Endothelial cell of umbilical vein (primary cell): Measurements from ENCODE around the gene ZNF598. TPM values are rescaled to one million over a fixed set of nuclear protein-coding genes. Genes with fewer than 3 reads are reported as not detected.

Source experiments
- BruUV-seq: library from RNA; stranded (reverse); fragments of 400-500 nt; replicated peaks from 2 replicates; lab custom pipeline; 2021; lab: Mats Ljungman, UMichigan
- CTCF ChIA-PET: fragments of 300-600, 350-600 bp; sonication (Branson Sonifier 250); formaldehyde crosslinking; loops from one replicate; lab custom pipeline; 2021; ENCODE audit warnings: antibody characterized with exemption, inconsistent platforms; lab: Charles Lee
- POLR2A ChIA-PET: fragments of 300-600, 350-600 bp; sonication (Branson Sonifier 250); formaldehyde crosslinking; loops from one replicate; lab custom pipeline; 2021; ENCODE audit warnings: antibody characterized with exemption, inconsistent platforms; lab: Charles Lee
- DNase-seq: peaks from one replicate; pipeline ENCODE4 v3.0.0-alpha.2; 2011; ENCODE audit warnings: low read depth, low spot score
- FAIRE-seq: peaks from 2 replicates; lab custom pipeline; 2011; peaks lifted over from hg19 to GRCh38; lab: Jason Lieb, UNC
- H2AFZ ChIP-seq: 2 replicates; pipeline ENCODE4 v1.6.0; 2012; ENCODE audit warnings: low read depth, low read length, control low read depth, inconsistent platforms
- H3K27ac ChIP-seq: 2 replicates; pipeline ENCODE4 v1.5.1; 2011; ENCODE audit warnings: low read depth, mild to moderate bottlenecking, control low read depth, low read length, moderate library complexity; ENCODE audit not compliant: insufficient read depth
- H3K27me3 ChIP-seq, 2 experiments: 2 replicates each; pipeline versions ENCODE4 v1.6.0 to v1.6.1; 2011; ENCODE audit warnings: low read length in 2 of 2, mixed read lengths in 1 of 2; ENCODE audit not compliant: control insufficient read depth in 2 of 2, insufficient read depth in 2 of 2
- H3K36me3 ChIP-seq, 2 experiments: 2 replicates in 1 of 2; 3 replicates in 1 of 2; pipeline ENCODE4 v1.5.1; 2011; ENCODE audit warnings: low read length in 2 of 2, mild to moderate bottlenecking in 1 of 2, moderate library complexity in 1 of 2; ENCODE audit not compliant: control insufficient read depth in 2 of 2, insufficient read depth in 2 of 2; ENCODE audit errors: extremely low read depth in 1 of 2
- H3K4me1 ChIP-seq: 3 replicates; pipeline ENCODE4 v1.5.1; 2011; ENCODE audit warnings: mild to moderate bottlenecking, low read length; ENCODE audit not compliant: control insufficient read depth, insufficient read depth; ENCODE audit errors: extremely low read depth
- H3K4me2 ChIP-seq: 2 replicates; pipeline ENCODE4 v1.6.1; 2011; ENCODE audit warnings: low read length, control low read depth, mixed read lengths; ENCODE audit not compliant: insufficient read depth
- H3K4me3 ChIP-seq, 3 experiments: fragments of 200-600 bp in 1 of 3; sonication (generic), shearing (Covaris generic) in 1 of 3; replicated peaks in 1 of 3; 2 replicates each; pipeline ENCODE4 v1.5.1; 2011 to 2016; ENCODE audit warnings: control low read depth in 3 of 3, low read length in 3 of 3, mild to moderate bottlenecking in 2 of 3, inconsistent platforms in 1 of 3, low read depth in 1 of 3, moderate library complexity in 1 of 3; ENCODE audit not compliant: insufficient read depth in 1 of 3
- H3K79me2 ChIP-seq: 2 replicates; pipeline ENCODE4 v1.6.0; 2012; ENCODE audit warnings: low read length, inconsistent platforms; ENCODE audit not compliant: control insufficient read depth, insufficient read depth
- H3K9ac ChIP-seq: replicated peaks from 2 replicates; pipeline ENCODE3; 2011; ENCODE audit warnings: low read length, control low read depth; ENCODE audit not compliant: insufficient read depth; ENCODE audit errors: extremely low read depth
- H3K9me1 ChIP-seq: replicated peaks from 3 replicates; pipeline ENCODE4 v1.6.0; 2011; ENCODE audit warnings: mild to moderate bottlenecking, low read length; ENCODE audit not compliant: control insufficient read depth, insufficient read depth; ENCODE audit errors: extremely low read depth
- H3K9me3 ChIP-seq: replicated peaks from 2 replicates; pipeline ENCODE4 v1.5.1; 2012; ENCODE audit warnings: low read length, inconsistent platforms; ENCODE audit not compliant: control insufficient read depth, insufficient read depth
- H4K20me1 ChIP-seq: replicated peaks from 2 replicates; pipeline ENCODE3; 2011; ENCODE audit warnings: mild to moderate bottlenecking, low read length; ENCODE audit not compliant: control insufficient read depth, insufficient read depth; ENCODE audit errors: extremely low read depth
- EZH2 ChIP-seq: IDR thresholded peaks from 2 replicates; pipeline ENCODE4 v1.6.1; 2012; ENCODE audit warnings: borderline replicate concordance, low read depth, mild to moderate bottlenecking, moderate library complexity, low read length, inconsistent platforms; ENCODE audit not compliant: severe bottlenecking
- FOS ChIP-seq: IDR thresholded peaks from 2 replicates; pipeline ENCODE4 v1.6.1; 2011; ENCODE audit warnings: mild to moderate bottlenecking, low read length, moderate library complexity, borderline replicate concordance; ENCODE audit not compliant: insufficient read depth
- GATA2 ChIP-seq: IDR thresholded peaks from 2 replicates; pipeline ENCODE4 v1.7.0; 2011; ENCODE audit warnings: low read depth, mild to moderate bottlenecking, moderate library complexity, mixed read lengths, low read length; ENCODE audit not compliant: insufficient read length, insufficient read depth
- JUN ChIP-seq: IDR thresholded peaks from 2 replicates; pipeline ENCODE4 v1.6.1; 2011; ENCODE audit warnings: borderline replicate concordance, low read depth; ENCODE audit not compliant: insufficient read length, insufficient read depth
- MAX ChIP-seq: IDR thresholded peaks from 2 replicates; pipeline ENCODE4 v1.6.1; 2011; ENCODE audit not compliant: insufficient read depth, insufficient read length
- MYC ChIP-seq: IDR thresholded peaks from one replicate; pipeline ENCODE4 v1.6.1; 2011; ENCODE audit warnings: mild to moderate bottlenecking, low read depth, low read length
- POLR2A ChIP-seq: IDR thresholded peaks from 2 replicates; pipeline ENCODE4 v1.6.1; 2012; ENCODE audit warnings: low read depth, mild to moderate bottlenecking, control low read depth, low read length
- POLR2AphosphoS5 ChIP-seq: IDR thresholded peaks from 2 replicates; pipeline ENCODE4 v1.6.1; 2012; ENCODE audit warnings: low read depth, mild to moderate bottlenecking, control low read depth, low read length, moderate library complexity; ENCODE audit not compliant: insufficient read depth
- dilution Hi-C: fragments of 300-500 bp; cut with MboI; formaldehyde crosslinking; loops from one replicate; pipeline ENCODE4 v1.15.0; 2019; ENCODE audit warnings: low sequenced_read_pairs; ENCODE audit not compliant: extremely low pct_ligation_motif_present
- intact Hi-C: fragments of 100-400 bp; cut with micrococcal nuclease; formaldehyde crosslinking; loops from one replicate; pipeline ENCODE4 v1.10.0; 2022
- polyA plus RNA-seq, 4 experiments: library from polyadenylated mRNA; depleted of rRNA in 3 of 4; stranded (reverse) in 3 of 4; unstranded in 1 of 4; fragments of >200 nt; gene quantifications; 2 replicates each; pipeline versions ENCODE4 v1.2.1 to v1.2.3, GENCODE V29; 2011 to 2012; ENCODE audit warnings: missing spikeins in 1 of 4
- total RNA-seq: library from RNA; stranded (reverse); gene quantifications from 2 replicates; pipeline ENCODE4 v1.2.3, GENCODE V29; 2021
- TF ChIP-seq, protein P1 (sequence below), 2 donors: IDR thresholded peaks; 1 replicate in 1 of 2; 2 replicates in 1 of 2; pipeline ENCODE4 v1.5.1; 2011; ENCODE audit warnings: low read length in 2 of 2, mild to moderate bottlenecking in 2 of 2, moderate library complexity in 2 of 2, control low read depth in 1 of 2, inconsistent platforms in 1 of 2, low read depth in 1 of 2; ENCODE audit not compliant: insufficient read depth in 1 of 2; ENCODE audit errors: extremely low read depth in 1 of 2

ZNF598 gene
- total and polyA plus RNA-seq, 2 donors (not counting 3 experiments of a cell fraction or from before 2014, with no cell fraction given): 43.3 to 67.0 TPM

- Histone ChIP-seq H3K27ac (no peak within 1 kb of the TSS), H3K9ac (peak within 1 kb of the TSS; percentile 44)
- BruUV-seq: no TSS peak
These were observed 16.9 kb upstream of the ZNF598 start, which contains the start of gene NHERF2 for GRCh38 chr16:2026461-2027023. Gene NHERF2, plus strand, starts transcription at chr16:2026902. Its CDS starts 104 bp downstream, at chr16:2027006.

More at GRCh38 chr16:2026461-2027023, 16.9 kb upstream of the ZNF598 start, which contains the start of gene NHERF2:
- intact Hi-C loops (no loop called here), dilution Hi-C loops (loop anchor here (25.0 kb wide), 1 partner anchor 136 kb away; the partner anchor contains the start of gene TRAF7)
- Histone ChIP-seq H3K4me3 (peak within 1 kb of the TSS; percentile 2 to 54 (median 20)), H4K20me1 (no peaks in the 10 kb centered on the region), H2AFZ (peak within 1 kb of the TSS; percentile 58), H3K4me1 (peaks cover 31% of the 10 kb centered on the region), H3K36me3 (no peaks in the 10 kb centered on the region), H3K9me3 (no peaks in the 10 kb centered on the region), H3K4me2 (peak within 1 kb of the TSS; percentile 16), H3K9me1 (no peaks in the 10 kb centered on the region), H3K27me3 (no peaks in the 10 kb centered on the region), H3K79me2 (peaks cover 15% of the 10 kb centered on the region)
- ChIA-PET POLR2A (interaction anchor here (1.5 kb wide), 1 partner anchor 129 kb away, joined by 6 read pairs; the partner anchor contains the start of gene TRAF7), CTCF (interaction anchor here (0.7 to 2.0 kb wide), 4 partner anchors 64 to 454 kb away, joined by 3 to 18 read pairs (median 4); no protein-coding TSS in a partner anchor)
- FAIRE-seq: no peak
- no peak for DNase-seq
- TF ChIP-seq FOS (no peak), MAX (no peak), JUN (no peak), POLR2AphosphoS5 (peak; percentile 20), GATA2 (no peak), POLR2A (peak; percentile 22), MYC (no peak), EZH2 (no peak)
- TF ChIP-seq, protein P1, sequence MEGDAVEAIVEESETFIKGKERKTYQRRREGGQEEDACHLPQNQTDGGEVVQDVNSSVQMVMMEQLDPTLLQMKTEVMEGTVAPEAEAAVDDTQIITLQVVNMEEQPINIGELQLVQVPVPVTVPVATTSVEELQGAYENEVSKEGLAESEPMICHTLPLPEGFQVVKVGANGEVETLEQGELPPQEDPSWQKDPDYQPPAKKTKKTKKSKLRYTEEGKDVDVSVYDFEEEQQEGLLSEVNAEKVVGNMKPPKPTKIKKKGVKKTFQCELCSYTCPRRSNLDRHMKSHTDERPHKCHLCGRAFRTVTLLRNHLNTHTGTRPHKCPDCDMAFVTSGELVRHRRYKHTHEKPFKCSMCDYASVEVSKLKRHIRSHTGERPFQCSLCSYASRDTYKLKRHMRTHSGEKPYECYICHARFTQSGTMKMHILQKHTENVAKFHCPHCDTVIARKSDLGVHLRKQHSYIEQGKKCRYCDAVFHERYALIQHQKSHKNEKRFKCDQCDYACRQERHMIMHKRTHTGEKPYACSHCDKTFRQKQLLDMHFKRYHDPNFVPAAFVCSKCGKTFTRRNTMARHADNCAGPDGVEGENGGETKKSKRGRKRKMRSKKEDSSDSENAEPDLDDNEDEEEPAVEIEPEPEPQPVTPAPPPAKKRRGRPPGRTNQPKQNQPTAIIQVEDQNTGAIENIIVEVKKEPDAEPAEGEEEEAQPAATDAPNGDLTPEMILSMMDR (IDR thresholded peaks at IDR 0.05; ENCODE audit: extremely low read depth in 1 of 2, insufficient read depth in 1 of 2, low read depth in 1 of 2, low read length in 2 of 2): no peak
